GM18861 (cell line): ENCODE data around the gene ZNF335.
"Not testable (repeated sequence)": the region's sequence is repeated elsewhere in the genome, so short reads cannot be mapped to it uniquely, and the experiment has no call there.

Experiments
- ATAC-seq: cut with Tn5 transposase; IDR thresholded peaks from one replicate; pipeline ENCODE4 v1.9.1; 2021; ENCODE audit not compliant: unreplicated experiment

ZNF335 gene

GRCh38 chr20:45935416-45936046, 36.5 kb downstream of the ZNF335 start:
- peak; percentile 11 for ATAC-seq

GRCh38 chr20:45934586-45935415, 37.2 kb downstream of the ZNF335 start, which contains the start of gene PCIF1:
PCIF1 (plus strand) TSS chr20:45934683; CDS start chr20:45939000, 4,317 bp downstream.
- ATAC-seq = peak; percentile 69

- peak; percentile 2 for ATAC-seq
Measured at GRCh38 chr20:45934046-45934585, 37.9 kb downstream of the ZNF335 start.

- ATAC-seq = peak; percentile 28
Measured at GRCh38 chr20:45933266-45934045, 38.5 kb downstream of the ZNF335 start.

- ATAC-seq = not testable (repeated sequence)
Measured at GRCh38 chr20:45931680-45932079, 40.3 kb downstream of the ZNF335 start.

- no peak for ATAC-seq
Measured at GRCh38 chr20:45927071-45927878, 44.7 kb downstream of the ZNF335 start.

GRCh38 chr20:45926731-45927070, 45.3 kb downstream of the ZNF335 start:
- ATAC-seq = no peak

GRCh38 chr20:45925821-45926506, 46.0 kb downstream of the ZNF335 start:
- no peak for ATAC-seq

- no peak for ATAC-seq
Measured at GRCh38 chr20:45924391-45925261, 47.4 kb downstream of the ZNF335 start.

- no peak for ATAC-seq
Measured at GRCh38 chr20:45921337-45922189, 50.4 kb downstream of the ZNF335 start.

GRCh38 chr20:45920462-45921336, 51.3 kb downstream of the ZNF335 start:
- ATAC-seq = no peak

GRCh38 chr20:45919542-45920399, 52.2 kb downstream of the ZNF335 start:
- ATAC-seq = no peak

GRCh38 chr20:45918779-45919537, 53.0 kb downstream of the ZNF335 start:
- no peak for ATAC-seq

GRCh38 chr20:45918182-45918737, 53.7 kb downstream of the ZNF335 start:
- no peak for ATAC-seq

- ATAC-seq = no peak
Measured at GRCh38 chr20:45917790-45918141, 54.2 kb downstream of the ZNF335 start.
